ENCODE measurements around the gene STMN3.
"Not testable (repeated sequence)": the region's sequence is repeated elsewhere in the genome, so short reads cannot be mapped to it uniquely, and the experiment has no call there.

STMN3 gene

GRCh38 chr20:63675681-63676368 lies 22.6 kb upstream of the STMN3 start:
- no peak for DNase-seq

- no peak for DNase-seq
Observed at GRCh38 chr20:63673951-63674350, 20.7 kb upstream of the STMN3 start.

GRCh38 chr20:63672666-63673065 lies 19.4 kb upstream of the STMN3 start:
- DNase-seq, result no peak

GRCh38 chr20:63671695-63672094 lies 18.5 kb upstream of the STMN3 start:
- not testable (repeated sequence) for DNase-seq

- no peak for DNase-seq
Observed at GRCh38 chr20:63668351-63668750, 15.1 kb upstream of the STMN3 start.

- no peak for DNase-seq
Observed at GRCh38 chr20:63667858-63668257, 14.6 kb upstream of the STMN3 start.

GRCh38 chr20:63665708-63666107 lies 12.5 kb upstream of the STMN3 start:
- DNase-seq, result no peak

- DNase-seq, result no peak
Observed at GRCh38 chr20:63664861-63665594, 11.8 kb upstream of the STMN3 start.

- DNase-seq, result no peak
Observed at GRCh38 chr20:63664143-63664851, 11.1 kb upstream of the STMN3 start.

- DNase-seq, result no peak
Observed at GRCh38 chr20:63663332-63664066, 10.3 kb upstream of the STMN3 start.

- DNase-seq, result no peak
Observed at GRCh38 chr20:63662813-63663189, 9.6 kb upstream of the STMN3 start.

GRCh38 chr20:63661959-63662812 lies 9.0 kb upstream of the STMN3 start:
- no peak for DNase-seq

- DNase-seq, result no peak
Observed at GRCh38 chr20:63661108-63661507, 7.9 kb upstream of the STMN3 start.

- DNase-seq, result no peak
Observed at GRCh38 chr20:63660622-63661021, 7.4 kb upstream of the STMN3 start.

GRCh38 chr20:63660174-63660573 lies 7.0 kb upstream of the STMN3 start:
- DNase-seq, result not testable (repeated sequence)

GRCh38 chr20:63659370-63659769 lies 6.1 kb upstream of the STMN3 start:
- no peak for DNase-seq

- DNase-seq, result no peak
Observed at GRCh38 chr20:63658749-63659187, 5.5 kb upstream of the STMN3 start.

GRCh38 chr20:63657937-63658748 lies 4.9 kb upstream of the STMN3 start, which contains the start of gene RTEL1:
Gene RTEL1, plus strand, starts transcription at chr20:63658312. Its CDS starts 1,091 bp downstream, at chr20:63659403.
- DNase-seq, result peak; percentile 84

GRCh38 chr20:63657260-63657936 lies 4.2 kb upstream of the STMN3 start:
- DNase-seq, result no peak

- DNase-seq, result no peak
Observed at GRCh38 chr20:63656451-63656850, 3.2 kb upstream of the STMN3 start.

- no peak for DNase-seq
Observed at GRCh38 chr20:63655249-63655648, 2.0 kb upstream of the STMN3 start.

Data from stimulated activated CD4-positive, alpha-beta T cell treated with anti-CD3 and anti-CD28 coated beads, Interleukin-12 subunit alpha, Interleukin-12 subunit beta, amount 100 ng/mL, for 4 hours (primary cell).